EL (cell line): ENCODE data around the gene ENOX1.
"Not testable (repeated sequence)": the region's sequence is repeated elsewhere in the genome, so short reads cannot be mapped to it uniquely, and the experiment has no call there.

Experiments used
- DNase-seq: peaks from one replicate; pipeline ENCODE4 v3.0.0-alpha.2; 2016

ENOX1 gene

DNA sequence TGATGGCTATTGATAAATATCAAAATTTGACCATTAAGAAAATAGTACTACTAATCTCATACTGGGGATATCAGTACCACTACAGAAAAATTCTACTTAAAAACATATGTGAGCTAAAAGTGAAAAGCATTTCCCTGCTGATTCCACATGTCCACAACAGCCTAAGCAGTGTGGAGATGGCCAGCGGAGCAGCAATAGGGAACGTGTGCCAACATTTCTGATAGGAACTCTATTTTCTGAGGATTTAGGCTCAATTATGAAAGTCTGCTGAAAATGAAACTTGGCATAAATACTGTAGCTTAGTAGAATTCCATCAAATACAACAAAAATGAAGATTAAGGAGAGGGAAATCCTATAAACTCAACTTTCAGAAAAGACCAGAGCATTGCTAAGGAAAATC lies 311.6 kb downstream of the ENOX1 start:
- no peak for DNase-seq

GRCh38 chr13:43473437-43473836 lies 313.3 kb downstream of the ENOX1 start:
- no peak for DNase-seq

DNA sequence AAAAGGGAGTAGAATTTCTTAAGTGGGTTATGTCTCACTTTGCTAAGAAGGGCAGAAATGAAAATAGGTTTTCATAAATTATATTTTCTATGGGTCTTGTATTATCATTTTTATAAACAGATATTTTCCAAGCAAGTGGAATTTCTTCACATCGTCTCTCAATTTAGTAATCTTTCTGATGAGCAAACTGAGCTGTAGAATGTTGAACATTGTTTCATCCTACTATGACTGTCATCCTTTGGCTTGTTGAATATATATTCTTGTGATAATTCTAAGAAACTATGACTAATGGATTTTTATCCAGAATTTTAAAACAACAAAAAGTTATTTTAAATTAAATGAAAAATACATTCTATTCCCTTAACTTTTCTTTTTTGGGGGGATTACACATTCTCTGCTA lies 313.8 kb downstream of the ENOX1 start:
- DNase-seq, result no peak

GRCh38 chr13:43472339-43472738 lies 314.4 kb downstream of the ENOX1 start:
- DNase-seq, result no peak

DNA sequence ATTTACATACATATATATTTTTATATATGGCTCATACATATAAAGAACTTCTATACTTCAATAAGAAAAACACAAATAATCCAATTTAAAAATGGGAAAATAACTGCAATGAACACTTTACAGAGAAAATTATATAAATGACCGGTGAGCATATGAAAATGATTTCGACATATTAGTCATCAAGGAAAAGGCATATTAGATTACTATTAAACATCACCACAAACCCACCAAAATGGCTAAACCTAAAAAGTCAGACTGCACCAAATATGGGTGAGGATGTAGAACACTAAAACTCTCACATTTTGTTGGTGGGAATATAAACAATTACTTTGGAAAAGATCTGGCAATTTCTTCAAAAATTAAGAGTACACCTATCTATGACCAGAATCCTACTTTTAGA lies 316.2 kb downstream of the ENOX1 start:
- no peak for DNase-seq

DNA sequence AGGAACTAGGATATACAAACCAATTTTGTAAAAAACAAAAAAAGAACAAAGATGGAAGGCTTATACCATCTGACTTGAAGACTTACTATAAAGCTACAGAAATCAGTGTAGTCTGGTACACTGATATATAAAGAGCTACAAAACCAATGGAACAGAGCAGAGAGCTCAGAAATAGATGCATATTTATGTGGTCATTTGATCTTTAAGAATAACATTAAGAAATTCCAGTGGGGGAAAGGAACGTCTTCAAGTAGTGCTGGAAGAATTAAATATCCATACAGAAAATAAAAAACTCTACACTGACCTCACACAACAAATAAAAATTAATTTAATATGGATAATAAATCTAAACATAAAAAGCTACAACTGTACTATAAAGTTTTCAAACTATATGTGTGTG lies 317.0 kb downstream of the ENOX1 start:
- no peak for DNase-seq

GRCh38 chr13:43464578-43465264 lies 322.1 kb downstream of the ENOX1 start:
- DNase-seq, result no peak

- DNase-seq, result no peak
These were observed 338.0 kb downstream of the ENOX1 start for GRCh38 chr13:43448605-43449336.

DNA sequence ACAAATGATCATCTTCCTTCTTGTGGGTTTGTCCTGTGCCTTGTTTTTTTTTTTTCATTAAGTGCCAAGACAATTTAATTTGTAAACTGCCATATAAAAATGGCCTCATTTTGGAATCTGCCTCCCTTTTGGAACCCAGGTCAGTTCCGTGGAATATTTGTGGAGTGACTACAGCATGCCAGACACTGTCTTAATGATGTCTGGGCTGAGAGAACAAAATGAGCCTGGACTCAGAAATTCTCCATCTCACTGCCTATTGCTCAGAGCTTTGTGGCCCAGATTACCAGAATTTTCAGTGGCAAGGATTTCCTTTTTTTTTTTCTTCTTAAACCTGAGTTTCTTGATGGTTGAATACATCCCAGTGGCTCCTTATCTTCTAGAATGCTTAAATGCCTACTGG lies 340.6 kb downstream of the ENOX1 start:
- DNase-seq, result no peak

DNA sequence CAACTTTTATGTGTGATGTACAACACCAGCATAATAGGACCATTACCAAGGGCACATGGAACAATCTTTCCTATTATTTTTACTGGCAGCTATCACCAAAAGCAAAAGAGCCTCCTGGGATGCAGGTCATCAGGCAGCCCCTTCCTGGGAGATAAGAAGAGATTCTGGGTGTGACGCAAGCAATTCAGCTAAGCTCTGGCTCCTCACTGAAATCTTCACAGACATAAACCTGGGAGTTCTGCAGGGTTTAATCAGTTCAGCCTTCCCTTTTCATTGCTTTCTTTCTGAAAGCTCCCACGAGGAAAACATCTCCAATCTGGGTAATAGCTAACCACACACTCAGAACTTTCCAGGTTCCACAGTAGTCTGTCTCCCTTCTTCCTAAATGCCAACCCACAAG lies 341.1 kb downstream of the ENOX1 start:
- no peak for DNase-seq

DNA sequence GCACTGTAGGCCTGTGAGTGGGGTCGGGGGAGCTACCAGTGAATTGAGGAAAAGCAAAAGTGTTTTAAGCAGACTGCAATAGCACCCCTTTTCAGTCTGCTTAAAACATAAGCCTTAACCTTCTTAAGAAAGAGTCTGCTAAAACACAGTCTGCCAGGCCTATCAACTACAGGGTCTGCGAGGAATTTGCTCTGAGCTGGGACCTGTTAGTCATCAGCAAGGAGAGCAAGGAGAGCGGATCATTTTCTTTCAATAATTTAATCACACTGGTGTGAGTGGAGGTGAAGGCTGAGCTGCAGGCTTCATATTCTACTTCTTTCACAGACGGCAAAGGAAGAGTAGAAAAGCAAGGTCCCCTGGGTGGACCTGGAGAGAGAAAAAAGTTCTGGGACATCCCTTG lies 342.7 kb downstream of the ENOX1 start:
- DNase-seq, result no peak

- DNase-seq, result no peak
These were observed 344.8 kb downstream of the ENOX1 start for GRCh38 chr13:43441899-43442499.

- no peak for DNase-seq
These were observed 345.3 kb downstream of the ENOX1 start for GRCh38 chr13:43441464-43441863.

DNA sequence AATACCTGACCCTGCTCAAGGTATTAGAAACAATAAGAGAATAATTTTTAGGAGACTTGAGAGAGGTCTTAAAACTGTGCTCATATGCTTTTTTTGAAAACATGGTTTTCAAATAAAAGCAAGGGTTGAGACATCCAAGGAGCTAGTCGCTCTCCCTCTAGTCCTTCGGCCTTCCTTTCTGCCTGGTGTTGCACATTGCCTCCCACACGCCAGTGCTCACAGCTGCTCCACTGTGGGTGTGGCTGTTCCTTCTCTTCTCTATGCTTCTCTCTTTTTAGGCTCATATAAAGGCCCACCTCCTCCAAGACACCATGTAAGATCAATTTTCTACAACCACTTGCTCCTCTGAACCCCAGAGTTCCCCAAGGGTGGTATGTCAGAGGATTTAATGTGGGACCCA lies 352.6 kb downstream of the ENOX1 start:
- DNase-seq, result no peak

DNA sequence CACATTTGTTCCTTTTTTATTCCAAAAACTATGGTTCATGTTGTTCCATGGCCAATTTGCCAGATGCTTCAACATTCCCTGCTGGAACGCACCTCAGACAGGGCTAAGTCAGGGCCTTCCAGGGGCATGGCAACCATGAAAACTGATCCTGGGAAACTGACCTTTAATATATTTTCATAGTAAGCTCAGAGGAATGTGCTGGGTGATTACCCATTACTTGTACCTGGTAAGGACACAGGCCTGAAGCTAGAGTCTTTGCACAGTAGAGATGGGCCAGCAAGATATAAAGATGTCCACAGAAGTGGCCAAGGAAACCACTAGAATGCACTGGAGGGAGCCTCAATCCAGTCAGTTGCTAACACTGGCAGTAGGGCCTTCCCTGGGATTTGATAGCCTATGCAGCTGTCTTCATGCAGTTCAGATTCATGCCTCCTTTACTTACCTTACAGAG lies 353.1 kb downstream of the ENOX1 start:
- no peak for DNase-seq

DNA sequence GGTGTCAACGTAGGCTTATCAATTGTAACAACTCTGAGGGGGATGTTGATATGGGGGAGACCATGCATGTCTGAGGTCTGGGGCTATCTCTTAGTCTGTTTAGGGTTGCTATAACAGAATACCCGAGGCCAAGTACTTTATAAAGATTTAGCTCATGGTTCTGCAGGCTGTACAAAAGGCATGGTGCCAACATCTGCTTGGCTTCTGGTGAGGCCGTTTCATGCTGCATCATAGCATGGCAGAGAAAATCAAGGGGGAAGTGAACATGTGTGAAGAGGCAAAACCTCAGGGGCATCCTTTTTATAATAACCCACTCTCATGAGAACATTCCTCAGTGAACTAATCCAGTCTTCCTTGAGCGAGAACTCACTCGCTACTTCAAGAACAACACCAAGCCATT lies 353.8 kb downstream of the ENOX1 start:
- DNase-seq, result no peak

- DNase-seq, result no peak
These were observed 354.9 kb downstream of the ENOX1 start for GRCh38 chr13:43431841-43432240.

GRCh38 chr13:43431290-43431716 lies 355.5 kb downstream of the ENOX1 start:
- DNase-seq, result no peak

DNA sequence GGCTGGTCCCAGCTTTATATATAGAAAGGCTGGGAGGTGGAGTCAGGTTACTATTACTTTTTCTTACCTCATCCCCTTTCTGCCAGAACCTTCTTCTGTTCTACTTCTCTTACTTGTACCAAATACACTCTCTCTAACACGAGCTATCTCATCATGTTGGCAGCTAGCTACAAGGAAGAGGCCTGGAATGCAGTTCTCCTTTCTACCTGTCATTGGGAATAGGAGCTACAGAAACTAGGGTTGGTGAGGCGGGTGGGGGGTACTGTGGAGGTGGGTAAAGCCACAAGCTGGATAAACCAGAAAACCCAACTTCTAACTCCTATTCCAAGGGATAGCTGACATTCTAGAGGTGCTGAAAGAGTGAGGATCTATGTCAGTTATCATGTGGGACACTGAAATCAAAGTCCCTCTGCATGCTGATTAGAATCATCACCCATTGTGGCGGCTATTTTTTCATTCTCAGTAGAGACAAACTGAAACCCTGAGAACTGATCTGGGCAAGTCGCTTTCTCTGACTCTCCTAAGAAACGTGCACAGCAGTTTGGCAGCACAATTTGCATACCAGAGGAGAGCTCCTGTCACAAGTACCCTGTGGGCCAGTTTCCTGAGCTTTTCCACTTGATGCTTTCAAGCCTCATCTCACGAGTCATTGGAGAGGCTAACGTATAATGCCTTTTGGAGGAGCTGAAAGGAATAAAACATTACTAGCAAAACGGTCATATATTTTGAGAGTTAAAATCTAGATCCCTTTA lies 358.1 kb downstream of the ENOX1 start:
- DNase-seq, result no peak

DNA sequence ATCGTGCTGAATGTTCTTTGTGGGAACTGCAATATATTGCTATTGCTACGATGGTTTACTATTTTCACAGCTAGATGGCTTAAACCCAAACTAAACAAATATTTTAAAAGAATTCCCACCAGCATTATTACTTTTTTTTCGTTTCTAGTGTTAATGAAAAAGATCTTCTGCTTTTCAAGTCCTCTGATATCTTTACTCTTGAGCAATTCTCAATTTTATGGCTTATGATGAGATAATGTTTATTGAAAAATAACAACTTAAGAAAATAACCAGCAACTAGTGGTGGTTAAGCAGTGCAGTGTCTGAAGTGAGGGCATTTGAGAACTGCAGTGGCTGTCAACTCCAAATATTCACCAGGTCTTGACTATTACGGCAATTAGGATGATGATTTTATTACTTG lies 360.4 kb downstream of the ENOX1 start:
- no peak for DNase-seq

GRCh38 chr13:43425234-43425633 lies 361.5 kb downstream of the ENOX1 start:
- no peak for DNase-seq

DNA sequence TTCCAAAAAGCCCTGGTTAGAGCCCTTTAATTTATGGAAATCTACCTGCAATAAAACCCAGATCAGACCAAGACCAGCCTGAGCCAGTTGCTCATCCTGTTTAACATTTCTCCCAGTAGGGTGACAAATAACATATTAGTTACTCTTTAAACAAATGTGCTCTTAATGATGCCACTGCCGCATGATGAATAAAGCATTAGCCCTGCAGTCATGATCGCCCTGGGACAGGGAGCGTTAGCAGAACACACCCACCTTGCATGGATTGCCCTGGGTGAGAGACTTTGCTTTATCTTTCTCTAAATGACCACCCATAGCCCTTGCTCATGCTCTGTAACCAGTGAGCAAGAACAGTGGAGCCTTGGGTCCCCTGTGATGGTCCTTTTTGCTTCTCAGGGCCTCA lies 362.4 kb downstream of the ENOX1 start:
- no peak for DNase-seq

DNA sequence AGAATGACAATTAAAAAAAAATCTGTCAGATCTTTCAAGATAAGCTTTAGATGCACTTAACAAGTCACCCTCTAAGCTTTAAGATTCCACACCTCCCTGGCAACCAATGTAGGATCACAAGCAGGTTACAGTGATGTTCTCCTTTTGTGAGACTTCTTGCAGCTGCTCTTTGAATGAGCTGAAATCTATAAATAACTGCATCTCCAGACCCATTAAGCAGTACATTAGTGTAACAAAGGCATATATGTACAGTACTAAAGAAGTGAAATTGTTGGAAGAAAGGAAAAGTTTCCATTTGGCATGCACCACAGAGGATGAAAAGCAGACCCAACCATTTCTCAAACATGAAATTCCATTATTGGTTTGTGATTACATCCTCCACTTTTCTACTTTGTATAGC lies 364.7 kb downstream of the ENOX1 start:
- DNase-seq, result no peak

GRCh38 chr13:43416842-43417241 lies 369.9 kb downstream of the ENOX1 start:
- DNase-seq, result not testable (repeated sequence)
